GM21360 (cell line): Measurements from ENCODE around the gene ZMYND11.

Experiments used
- ATAC-seq: cut with Tn5 transposase; IDR thresholded peaks from one replicate; pipeline ENCODE4 v1.9.1; 2021; ENCODE audit warnings: mild to moderate bottlenecking, moderate library complexity; ENCODE audit not compliant: unreplicated experiment

Gene ZMYND11

DNA sequence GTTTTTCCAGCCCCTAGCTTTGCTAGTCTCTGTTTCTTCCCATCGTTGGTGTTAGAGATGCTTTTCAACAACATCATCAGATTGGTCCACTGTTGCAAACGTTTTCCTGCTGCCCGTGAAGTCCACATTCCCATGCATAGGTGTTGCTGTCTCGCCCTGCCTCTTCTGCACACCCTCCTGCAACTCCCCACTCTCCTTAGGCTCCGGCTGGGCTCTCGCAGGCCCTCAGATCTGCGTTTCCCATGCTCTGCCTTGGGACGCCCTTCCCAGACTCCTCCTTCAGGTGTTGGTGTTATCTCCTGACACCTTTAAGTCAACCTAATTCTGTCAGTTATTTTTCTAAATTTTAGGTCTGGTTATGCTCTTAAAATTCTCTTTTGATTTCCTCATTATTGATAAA is 55.0 kb downstream of the ZMYND11 start:
- no peak for ATAC-seq

DNA sequence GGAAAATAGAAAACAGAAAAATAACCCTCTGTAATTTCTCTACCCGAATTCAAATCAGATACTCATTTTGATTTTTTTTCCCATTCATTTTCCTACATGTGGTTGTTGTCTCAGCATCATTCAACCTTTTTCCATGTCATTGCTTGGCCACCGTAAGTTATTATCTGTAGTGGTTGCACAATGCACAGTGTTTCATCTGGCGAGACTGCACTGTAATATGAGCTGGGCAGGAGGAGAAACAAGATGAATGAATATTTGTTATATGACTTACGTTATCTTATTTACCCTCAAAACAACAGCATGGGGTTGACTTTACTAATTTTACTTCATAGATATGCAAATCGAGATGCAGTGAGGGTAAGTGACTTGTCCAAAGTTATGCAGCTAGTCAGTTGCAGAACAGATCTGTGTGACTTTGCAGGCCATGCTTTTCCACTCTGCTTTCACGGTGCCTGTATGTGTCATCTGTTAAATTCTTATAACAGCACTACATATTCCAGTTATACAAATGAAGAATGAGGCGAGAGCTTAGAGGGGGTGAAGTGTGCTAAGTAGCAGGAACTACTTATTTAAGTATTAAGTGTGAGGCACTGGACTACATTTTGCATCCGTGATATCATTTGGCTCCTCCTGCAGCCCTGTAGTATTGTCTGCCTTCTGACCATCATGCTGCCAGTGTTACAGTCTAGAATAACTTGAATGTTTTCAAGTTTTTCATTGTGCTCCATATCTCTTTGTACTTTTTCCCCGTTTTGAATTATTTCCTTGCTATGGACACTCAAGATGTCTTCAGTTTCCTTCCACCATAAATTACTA is 56.7 kb downstream of the ZMYND11 start:
- no peak for ATAC-seq

DNA sequence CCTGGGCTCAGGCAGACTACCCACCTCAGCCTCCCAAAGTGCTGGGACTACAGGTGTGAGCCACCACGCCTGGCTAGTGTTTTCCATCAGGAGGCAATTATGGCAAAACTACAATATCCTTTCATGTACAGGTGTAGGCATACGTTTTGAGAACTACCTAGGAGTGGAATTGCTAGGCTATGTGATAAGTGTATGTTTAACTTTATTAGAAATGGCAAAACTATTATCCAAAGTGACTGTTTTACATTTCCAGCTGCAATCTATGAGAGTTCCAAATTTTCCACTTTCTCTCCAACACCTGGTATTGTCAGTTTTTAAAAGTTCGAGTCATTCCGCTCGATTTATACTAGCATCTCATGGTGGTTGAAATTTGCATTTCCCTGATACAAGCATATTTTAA is 59.0 kb downstream of the ZMYND11 start:
- no peak for ATAC-seq

DNA sequence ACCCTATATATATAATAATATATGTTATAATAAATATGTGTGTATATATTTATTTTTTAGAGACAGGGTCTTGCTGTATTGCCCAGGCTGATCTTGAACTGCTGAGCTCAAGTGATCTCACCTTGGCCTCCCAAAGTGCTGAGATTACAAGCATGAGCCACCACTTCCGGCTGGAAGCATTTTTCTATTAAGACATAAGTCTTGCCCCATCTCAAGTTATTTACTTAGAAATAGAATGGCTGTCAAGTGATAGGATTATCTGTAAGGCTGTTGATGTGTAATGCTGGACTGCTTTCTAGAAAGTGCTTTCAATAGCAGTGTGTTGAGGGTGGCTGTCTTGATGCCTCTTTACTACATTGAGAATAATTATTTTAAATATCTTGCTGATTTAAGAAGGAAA is 65.2 kb downstream of the ZMYND11 start:
- no peak for ATAC-seq

DNA sequence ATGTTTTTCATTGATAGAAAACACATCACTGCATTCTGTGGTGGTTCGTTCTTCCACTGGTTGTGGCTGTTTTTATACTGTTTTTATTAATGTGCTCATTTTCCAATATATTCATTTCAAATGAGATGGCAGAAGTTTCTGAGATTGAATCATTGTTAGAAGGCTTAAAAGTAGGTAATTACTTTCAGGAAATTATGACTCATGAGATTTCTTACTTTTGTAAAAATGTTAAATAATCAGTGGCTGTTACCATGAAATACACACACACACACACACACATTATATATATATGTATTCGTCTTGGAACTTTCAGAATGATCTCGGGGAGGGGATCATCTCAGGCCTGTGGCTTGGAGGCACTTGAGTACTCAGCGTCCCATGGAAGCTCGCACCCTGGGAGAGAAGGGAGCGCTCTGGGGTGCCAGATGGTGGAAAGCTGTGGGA is 66.1 kb downstream of the ZMYND11 start:
- no peak for ATAC-seq

DNA sequence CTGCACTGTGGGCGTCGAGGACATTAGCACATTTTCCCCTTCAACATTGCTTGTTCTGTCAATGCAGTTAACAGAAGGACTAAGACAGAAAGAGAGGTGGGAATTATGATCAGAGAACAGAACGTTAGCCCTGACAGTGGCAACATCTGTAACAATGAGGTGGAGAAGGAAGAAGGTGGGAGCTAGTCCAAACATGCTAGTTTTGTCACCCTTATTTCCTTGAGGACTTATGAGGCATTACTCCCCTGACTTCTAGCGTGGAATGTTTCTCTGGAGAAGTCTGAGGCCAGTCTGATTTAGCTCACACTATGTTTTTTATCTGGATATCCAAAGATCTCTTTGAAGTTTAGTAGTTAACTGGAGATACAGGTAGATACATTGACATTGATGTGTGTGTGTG is 73.4 kb downstream of the ZMYND11 start:
- no peak for ATAC-seq

DNA sequence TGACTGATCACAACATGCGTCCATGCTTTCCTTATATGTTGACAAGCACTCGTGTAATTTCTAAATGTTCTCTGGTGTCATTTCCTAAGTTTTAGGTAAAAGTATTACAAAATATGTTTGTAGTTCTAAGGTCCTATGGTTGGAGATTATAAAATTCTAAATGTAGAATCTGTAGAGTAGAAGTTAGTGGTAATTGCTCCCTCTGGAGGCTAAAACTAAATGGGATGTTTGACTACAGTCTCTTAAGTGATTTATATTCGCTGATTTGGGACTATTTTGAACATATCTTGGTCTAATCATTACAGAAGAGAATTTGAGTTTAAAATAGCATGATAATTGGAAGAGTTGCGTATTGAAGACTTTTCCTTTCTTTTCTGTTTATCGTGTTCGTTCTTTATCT is 74.1 kb downstream of the ZMYND11 start:
- no peak for ATAC-seq

DNA sequence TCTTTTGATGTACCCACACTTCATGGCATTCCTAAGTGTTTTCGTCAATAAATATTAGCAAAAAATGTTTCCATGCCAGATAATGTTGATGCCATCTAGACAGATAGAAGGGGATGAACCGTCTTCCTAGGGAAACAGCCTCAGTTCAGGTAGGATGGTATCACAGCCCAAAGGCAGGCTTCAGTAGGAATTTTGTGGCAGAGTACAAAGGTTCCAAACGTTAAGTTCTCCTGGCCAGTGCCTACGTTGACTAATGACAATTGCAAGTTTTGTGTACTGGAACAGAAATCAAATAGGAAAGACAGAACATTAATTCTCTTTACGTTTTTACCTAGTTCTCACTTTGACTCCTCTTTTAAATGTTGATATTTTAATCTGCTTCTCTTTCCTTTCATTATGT is 75.0 kb downstream of the ZMYND11 start:
- ATAC-seq = no peak

DNA sequence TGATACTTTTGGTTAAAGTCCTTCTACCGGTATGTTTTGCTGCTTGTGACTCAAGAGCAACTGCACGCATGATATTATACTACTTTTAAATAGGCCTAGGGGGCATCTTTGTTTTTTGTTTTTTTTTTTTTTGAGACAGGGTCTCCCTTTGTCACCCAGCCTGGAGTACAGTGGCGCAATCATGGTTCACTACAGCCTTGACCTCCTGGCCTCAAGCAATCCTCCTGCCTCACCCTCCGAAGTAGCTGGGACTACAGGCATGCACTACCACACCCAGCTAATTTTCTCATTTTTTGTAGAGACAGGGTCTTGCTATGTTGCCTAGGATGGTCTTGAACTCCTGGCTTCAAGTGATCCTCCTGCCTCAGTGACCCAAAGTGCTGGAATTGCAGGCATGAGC is 80.2 kb downstream of the ZMYND11 start:
- ATAC-seq = no peak

DNA sequence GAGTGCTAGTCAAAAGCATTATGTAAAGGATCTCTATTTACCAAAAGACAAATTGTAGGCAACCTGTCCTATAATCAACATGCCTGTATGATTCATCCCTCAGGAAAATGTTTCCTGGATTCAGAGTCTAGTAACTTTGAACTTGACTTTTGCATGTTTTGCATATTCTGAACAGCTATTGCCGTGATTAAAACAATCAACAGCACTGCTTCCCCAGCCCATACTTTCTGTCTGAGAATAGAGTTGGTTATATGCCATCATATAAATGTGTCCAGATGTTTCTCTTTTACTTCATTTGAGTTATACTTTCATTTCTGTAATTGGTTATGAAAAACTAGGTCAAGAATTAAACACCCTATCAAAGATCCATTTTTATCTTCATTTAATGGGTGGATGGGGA is 83.5 kb downstream of the ZMYND11 start:
- no peak for ATAC-seq

DNA sequence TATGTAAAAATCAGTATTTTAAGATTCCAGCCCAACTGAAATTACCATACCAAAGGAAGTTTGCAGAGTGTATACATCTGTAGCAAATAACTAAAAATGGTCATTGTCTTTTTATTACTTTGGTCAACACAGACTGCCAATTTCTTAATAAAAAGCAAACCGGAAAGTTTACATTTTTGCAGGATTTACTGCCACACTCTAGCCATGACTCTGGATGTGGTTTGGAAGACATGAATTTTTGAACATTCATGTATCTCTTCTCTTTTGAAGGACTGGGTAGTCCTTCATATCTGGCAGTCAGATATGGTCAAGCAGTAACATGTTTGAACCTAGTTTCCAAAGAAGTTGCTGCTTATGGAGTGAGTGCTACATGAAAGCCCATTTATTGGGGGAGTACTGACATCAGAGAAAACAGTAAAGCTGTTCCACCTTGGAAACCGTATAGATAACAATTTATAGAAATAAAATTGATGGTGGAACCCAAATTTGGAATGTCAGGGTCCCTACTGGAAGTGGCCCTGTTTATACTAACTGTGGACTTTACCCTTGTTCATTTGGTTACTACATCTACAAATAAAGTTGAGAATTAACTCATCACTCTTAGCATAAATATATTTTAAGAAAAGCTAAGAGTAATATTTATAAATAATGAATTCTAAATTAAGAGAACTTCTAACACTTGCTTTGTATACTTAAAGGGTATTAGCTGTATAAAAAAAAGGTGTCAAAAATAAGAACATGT is 84.6 kb downstream of the ZMYND11 start:
- no peak for ATAC-seq

DNA sequence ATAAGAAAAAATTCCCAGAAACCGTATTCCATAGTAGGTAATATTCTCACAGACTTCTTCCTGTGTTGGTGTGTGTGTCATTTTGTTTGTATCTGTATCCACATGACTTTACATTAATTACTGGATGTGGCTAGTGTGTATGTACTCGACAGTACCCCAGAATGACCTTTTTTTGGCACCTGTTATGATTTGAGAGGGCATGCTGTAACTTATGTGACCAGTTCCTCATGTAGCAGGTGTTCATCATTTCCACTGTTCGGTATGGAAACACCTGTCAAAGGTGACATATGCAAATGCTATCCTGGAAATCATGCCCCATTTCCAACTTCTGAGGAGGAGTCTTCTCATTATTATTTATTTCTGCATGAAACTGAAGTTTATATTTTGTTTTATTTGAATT is 89.3 kb downstream of the ZMYND11 start:
- ATAC-seq = no peak

DNA sequence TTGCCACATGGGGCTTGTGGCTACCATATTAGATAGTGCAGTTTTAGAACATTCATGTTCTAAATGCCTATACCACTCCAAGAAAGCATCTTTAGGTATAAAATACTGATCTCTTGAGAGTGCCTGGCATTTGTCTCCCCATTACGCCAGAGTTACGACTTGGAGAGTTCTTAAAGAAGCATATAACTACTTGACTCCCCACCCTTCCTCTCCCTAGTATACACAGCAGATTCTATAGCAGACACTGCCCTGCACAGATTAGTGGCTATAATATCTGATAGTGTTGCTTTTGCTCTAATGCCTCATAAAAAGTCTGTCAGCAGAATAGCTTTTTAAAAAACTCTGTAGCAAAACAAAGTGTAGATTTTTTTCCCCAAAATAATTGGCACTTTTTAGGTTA is 90.8 kb downstream of the ZMYND11 start:
- no peak for ATAC-seq

DNA sequence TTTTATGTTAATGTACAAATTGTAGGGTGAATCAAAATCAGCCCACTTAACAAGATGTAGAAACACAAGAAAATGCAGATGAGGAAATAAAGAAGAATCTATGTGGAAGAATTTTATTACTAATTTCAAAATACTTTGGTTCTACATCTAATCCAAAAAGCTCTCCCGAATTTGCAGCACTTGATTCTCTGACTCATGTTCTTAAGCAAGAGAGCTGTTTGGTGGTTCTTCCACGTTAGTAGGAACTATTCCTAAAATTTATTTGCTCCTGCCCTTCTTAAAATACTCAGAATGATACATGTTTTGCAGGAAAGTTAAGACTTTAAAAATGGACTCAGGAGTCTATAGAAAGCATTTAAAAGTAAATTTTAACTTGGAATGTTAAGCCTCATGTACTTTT is 91.8 kb downstream of the ZMYND11 start:
- no peak for ATAC-seq

DNA sequence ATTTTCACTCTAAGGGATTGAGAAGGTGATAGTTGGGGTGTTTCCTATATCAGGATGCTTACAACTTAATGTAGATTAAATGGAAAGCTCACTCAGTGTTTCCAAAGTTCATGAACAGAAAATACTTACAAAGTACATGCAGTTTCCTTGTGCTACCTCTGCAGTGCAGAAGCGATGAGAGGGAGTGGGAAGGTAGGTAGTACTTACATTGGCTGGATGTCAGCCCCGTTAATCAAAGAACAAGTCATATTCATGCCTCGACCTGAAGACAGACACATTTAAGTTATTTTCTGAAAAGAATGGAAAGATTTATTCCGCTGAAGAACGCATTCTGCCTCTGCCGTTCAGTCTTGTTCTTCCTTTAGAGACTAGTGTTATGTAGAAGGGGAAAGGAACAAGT is 93.1 kb downstream of the ZMYND11 start:
- ATAC-seq = no peak

DNA sequence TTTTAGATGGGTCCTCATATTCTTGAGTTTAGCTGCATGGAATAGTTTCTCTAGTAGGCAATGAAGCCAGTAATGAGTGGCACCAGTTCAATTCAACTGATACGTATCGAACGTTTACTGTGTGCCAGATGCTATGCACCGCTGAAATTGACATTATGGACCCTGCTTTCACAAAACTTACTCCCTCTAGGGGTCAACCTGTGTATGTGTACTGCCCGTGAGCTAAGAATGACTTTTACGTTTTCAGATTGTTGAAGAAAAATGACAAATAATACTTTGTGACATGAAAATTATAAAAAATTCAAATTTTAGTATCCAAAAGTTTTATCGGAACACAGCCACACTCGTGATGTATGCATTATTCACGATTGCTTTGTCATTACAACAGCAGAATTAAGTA is 95.5 kb downstream of the ZMYND11 start:
- ATAC-seq = no peak

DNA sequence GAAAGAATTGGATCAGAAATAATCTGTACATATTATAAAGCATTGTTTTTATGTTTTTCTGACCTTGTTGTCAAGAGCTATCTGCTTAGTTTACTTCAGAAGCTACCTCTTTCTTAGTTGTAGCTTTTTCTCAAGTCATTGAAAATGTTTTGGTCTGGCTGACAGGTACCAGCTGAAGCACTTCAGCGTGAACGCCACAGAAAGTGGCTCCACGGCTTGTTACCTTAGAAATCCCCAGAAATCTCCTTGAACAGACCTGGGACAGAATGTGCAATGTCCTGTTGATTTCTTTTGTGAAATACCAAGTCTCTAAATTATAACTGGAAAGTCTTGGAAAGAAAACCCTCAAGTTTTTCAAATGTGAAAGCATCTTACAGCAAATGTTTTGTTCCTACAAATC is 96.8 kb downstream of the ZMYND11 start:
- ATAC-seq = no peak

DNA sequence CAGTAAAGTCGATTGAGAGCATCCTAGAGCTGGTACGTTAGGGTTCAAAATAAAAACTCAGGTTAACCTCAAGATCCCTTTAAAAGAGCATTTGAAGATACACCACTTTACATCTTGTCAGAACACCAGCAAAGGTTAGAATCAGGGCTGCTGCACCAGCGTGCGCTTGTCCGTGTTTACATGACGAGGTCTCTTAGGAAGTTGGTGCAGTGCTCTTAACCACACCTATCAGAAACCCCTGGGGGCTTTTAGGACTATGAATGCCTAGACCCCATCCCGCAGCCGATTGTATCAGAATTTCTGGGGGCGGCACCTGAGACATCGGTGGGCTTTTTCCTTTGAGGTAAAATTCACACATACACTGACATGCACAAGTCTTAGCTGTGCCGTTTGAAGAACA is 97.6 kb downstream of the ZMYND11 start:
- no peak for ATAC-seq

DNA sequence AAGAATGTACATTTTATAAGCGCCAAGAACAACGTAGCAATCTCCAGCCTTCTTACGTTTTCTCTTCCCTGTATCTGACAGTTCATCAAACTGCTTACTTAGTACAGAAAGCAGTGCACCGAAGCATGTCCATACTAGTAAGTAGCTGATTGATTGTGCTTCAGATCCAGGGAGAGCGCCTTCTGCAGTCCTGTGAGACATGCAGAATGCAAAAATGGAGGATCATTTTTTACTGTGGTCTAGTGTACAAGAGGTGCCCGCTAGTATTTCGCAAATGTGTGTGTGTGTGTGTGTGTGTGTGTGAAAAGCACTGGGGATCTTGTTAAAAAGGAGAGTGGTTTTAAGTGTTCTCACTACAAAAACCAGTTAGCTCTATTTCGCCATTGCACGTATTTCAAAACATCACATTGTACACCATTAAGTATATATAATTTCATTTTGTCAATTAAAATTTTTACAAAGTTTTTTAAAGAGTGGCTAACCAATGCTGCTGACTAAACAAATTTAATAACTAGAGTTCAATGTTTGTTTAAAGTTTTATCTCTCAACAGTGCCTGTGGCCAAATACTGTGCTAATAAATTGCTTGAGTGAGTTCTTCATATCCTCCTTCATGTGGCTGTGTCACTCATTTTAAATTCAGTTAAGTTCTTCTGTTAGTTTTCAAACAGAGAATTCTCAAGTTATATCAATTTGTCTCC is 99.6 kb downstream of the ZMYND11 start:
- ATAC-seq = no peak

DNA sequence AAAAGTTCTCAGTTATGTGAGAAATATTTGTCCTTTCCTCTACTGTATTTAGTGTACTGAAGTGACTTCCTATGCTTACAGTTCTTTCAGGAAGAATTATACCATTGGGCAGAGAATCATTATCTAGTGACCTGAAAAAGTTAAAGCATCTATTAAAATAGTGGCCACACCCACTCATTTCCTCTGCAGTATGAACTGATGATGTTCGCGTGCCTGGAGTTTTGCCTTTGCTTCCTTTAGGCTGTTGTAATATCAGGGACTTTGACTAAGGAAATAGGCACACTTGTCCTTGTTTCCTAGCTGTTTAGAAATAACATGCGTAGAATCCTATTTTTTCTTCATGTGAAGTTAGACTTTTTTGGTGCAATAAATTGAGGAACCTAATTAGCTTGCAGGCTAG is 100.7 kb downstream of the ZMYND11 start:
- ATAC-seq = no peak

DNA sequence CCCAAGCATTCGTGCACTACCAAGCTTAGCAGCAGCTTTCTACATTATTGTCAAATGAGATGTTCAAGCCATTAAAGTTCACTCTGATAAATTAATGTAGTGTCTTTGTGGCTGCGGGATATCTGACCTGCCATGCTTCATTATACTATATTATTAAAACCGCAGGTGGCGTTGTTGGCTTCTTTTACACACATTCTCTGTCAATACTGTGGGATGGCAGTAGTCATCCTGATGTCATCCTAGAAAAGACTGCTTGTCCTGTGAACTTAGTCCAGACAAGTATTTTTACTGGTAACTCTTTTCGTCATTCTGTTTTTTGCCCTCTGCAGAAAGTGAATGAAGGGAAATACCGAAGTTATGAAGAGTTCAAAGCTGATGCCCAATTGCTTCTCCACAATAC is 103.9 kb downstream of the ZMYND11 start:
- no peak for ATAC-seq

DNA sequence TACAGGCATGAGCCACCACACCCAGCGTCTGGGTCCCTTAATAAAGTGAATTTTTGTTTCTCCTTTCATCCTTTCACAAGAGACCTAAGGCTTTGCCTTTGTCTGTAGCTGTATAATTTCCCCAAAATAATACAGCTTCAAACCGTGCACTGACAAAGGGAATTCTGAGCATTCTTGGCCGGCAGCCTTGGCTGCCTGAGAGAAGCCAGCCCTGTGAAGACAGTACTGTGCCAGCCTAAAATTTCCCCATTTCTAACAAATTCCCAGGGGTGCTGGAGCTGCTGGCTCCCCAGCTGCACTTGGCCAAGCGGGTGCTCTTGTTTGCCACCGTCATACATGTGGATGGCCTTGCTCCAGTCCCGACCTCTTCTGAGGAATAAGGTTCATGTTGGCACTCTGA is 106.2 kb downstream of the ZMYND11 start:
- ATAC-seq = no peak
